Nephron (organoid): ENCODE data around the gene RFC4.
"Not testable (repeated sequence)": the region's sequence is repeated elsewhere in the genome, so short reads cannot be mapped to it uniquely, and the experiment has no call there.

Experiments used
- H3K27ac Mint-ChIP-seq, 3 experiments: 2 replicates each; pipeline ENCODE4 v1.8.0; 2020; ENCODE audit warnings: mixed read lengths in 3 of 3, mild to moderate bottlenecking in 2 of 3, moderate library complexity in 1 of 3
- H3K27me3 Mint-ChIP-seq: 2 replicates; pipeline ENCODE4 v1.8.0; 2021; ENCODE audit warnings: low read depth, mild to moderate bottlenecking, moderate library complexity, mixed read lengths
- H3K36me3 Mint-ChIP-seq: 2 replicates; pipeline ENCODE4 v1.8.0; 2020; ENCODE audit warnings: low read depth, mixed read lengths
- H3K4me1 Mint-ChIP-seq: 2 replicates; pipeline ENCODE4 v1.8.0; 2020; ENCODE audit warnings: mixed read lengths
- H3K4me3 Mint-ChIP-seq, 3 experiments: 2 replicates each; pipeline ENCODE4 v1.8.0; 2020; ENCODE audit warnings: mild to moderate bottlenecking in 3 of 3, mixed read lengths in 3 of 3, moderate library complexity in 2 of 3
- H3K9me3 Mint-ChIP-seq: 2 replicates; pipeline ENCODE4 v1.8.0; 2020; ENCODE audit warnings: mixed read lengths
- TF ChIP-seq, protein P1 (sequence below), 3 experiments: fragments of 200-600 bp; sonication (generic); IDR thresholded peaks; one replicate each; pipeline ENCODE4 v1.5.0; 2021; ENCODE audit warnings: antibody characterized with exemption in 3 of 3; ENCODE audit not compliant: unreplicated experiment in 3 of 3

The RFC4 gene, protein sequence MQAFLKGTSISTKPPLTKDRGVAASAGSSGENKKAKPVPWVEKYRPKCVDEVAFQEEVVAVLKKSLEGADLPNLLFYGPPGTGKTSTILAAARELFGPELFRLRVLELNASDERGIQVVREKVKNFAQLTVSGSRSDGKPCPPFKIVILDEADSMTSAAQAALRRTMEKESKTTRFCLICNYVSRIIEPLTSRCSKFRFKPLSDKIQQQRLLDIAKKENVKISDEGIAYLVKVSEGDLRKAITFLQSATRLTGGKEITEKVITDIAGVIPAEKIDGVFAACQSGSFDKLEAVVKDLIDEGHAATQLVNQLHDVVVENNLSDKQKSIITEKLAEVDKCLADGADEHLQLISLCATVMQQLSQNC

DNA sequence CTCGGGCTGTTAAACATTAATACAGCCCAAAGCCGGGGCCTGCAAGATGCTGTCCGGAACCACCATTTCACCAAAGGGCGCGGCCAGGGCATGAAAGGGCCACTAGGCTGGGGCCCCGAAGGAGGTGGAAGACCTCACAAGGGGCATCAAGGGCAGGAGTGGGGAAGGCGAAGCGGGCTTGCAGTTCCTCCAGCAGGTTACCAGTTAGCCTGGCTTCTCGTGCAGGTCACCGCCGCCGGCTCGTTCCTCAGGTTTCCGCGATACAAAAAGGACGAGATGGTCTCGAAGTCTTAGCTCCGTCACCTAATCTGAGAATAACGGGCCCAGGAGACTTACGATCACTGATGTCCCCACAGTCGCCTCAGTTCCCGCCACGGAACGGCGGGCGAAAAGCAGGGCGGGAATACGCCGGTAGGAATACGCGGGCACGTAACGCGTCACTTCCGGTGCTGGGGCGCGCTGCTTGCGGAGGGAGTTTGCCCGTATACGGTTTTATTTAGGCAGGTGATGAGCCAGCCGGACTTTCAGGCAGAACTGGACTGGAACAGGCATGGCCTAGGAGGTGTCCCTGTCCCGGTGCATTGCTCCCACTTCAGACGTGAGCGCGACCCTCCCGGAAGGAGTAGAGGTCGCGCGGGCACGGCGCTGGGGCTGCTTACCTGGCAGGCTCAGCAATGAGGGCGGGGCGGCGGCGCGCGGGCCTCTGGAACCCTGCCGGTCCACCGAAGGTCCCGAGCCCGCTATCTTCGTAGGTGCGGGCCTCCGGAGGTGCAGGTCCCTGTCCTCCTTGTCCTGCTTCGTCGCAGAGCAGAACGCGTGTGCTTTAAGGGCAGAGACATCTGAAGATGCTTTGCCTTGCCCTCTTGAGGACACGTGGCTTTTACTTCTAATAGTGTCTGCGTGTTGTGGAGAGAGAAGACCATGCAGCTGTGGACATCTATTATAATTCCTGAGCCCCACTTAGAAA, at the start of gene RFC4:
TSS of gene RFC4 (minus strand) at position 394 of the 967 bp plus-strand sequence. CDS start 1,769 bp downstream, outside the sequence.
- H3K27ac Mint-ChIP-seq, result peak within 1 kb of the TSS; percentile 77 to 91 (median 87)
- peak within 1 kb of the TSS; percentile 93 to 97 (median 96) for H3K4me3 Mint-ChIP-seq
- peaks cover 11% of the 10 kb centered on the region for H3K36me3 Mint-ChIP-seq
- H3K27me3 Mint-ChIP-seq, result no peaks in the 10 kb centered on the region
- peaks cover 6% of the 10 kb centered on the region for H3K4me1 Mint-ChIP-seq
- H3K9me3 Mint-ChIP-seq, result no peaks in the 10 kb centered on the region
- TF ChIP-seq, protein P1, sequence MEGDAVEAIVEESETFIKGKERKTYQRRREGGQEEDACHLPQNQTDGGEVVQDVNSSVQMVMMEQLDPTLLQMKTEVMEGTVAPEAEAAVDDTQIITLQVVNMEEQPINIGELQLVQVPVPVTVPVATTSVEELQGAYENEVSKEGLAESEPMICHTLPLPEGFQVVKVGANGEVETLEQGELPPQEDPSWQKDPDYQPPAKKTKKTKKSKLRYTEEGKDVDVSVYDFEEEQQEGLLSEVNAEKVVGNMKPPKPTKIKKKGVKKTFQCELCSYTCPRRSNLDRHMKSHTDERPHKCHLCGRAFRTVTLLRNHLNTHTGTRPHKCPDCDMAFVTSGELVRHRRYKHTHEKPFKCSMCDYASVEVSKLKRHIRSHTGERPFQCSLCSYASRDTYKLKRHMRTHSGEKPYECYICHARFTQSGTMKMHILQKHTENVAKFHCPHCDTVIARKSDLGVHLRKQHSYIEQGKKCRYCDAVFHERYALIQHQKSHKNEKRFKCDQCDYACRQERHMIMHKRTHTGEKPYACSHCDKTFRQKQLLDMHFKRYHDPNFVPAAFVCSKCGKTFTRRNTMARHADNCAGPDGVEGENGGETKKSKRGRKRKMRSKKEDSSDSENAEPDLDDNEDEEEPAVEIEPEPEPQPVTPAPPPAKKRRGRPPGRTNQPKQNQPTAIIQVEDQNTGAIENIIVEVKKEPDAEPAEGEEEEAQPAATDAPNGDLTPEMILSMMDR (IDR thresholded peaks at IDR 0.05; ENCODE audit: unreplicated experiment in 3 of 3), result no peak

DNA sequence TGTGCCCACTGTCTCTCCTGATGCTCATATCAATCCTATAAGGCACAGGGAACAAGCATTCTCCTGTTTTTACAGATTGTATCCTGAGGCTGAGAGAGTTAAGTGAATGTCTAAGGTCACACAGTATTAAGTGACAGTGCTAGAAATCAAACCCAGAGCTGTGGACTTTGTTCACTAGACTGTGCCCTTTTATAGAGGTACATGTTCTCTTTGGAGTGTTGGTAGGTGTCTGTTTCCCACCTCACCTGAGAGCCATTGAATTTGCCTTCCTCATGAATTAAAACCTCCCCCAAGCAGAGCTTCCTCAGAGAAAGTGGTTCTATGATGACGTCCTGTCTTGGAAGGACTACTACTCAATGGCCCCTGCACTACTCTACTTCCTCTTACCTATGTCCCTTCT, 48.7 kb upstream of the RFC4 start:
- H3K27me3 Mint-ChIP-seq, result peaks cover 8% of the 10 kb centered on the region
- H3K4me3 Mint-ChIP-seq, result no peak overlapping the region
- no peak overlapping the region for H3K27ac Mint-ChIP-seq
- peaks cover 5% of the 10 kb centered on the region for H3K9me3 Mint-ChIP-seq
- no peaks in the 10 kb centered on the region for H3K4me1 Mint-ChIP-seq
- TF ChIP-seq, protein P1 (IDR thresholded peaks at IDR 0.05; ENCODE audit: unreplicated experiment in 3 of 3), result no peak
- H3K36me3 Mint-ChIP-seq, result no peaks in the 10 kb centered on the region

DNA sequence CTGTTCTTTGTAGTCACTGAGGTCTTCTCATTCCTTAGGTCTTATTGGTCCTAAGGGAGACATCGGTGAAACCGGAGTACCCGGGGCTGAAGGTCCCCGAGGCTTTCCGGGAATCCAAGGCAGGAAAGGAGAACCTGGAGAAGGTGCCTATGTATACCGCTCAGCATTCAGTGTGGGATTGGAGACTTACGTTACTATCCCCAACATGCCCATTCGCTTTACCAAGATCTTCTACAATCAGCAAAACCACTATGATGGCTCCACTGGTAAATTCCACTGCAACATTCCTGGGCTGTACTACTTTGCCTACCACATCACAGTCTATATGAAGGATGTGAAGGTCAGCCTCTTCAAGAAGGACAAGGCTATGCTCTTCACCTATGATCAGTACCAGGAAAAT, 47.9 kb upstream of the RFC4 start:
- H3K4me1 Mint-ChIP-seq, result no peaks in the 10 kb centered on the region
- H3K4me3 Mint-ChIP-seq, result no peak overlapping the region
- H3K36me3 Mint-ChIP-seq, result no peaks in the 10 kb centered on the region
- no peak overlapping the region for H3K27ac Mint-ChIP-seq
- peaks cover 2% of the 10 kb centered on the region for H3K9me3 Mint-ChIP-seq
- TF ChIP-seq, protein P1 (IDR thresholded peaks at IDR 0.05; ENCODE audit: unreplicated experiment in 3 of 3), result no peak
- H3K27me3 Mint-ChIP-seq, result peaks cover 7% of the 10 kb centered on the region

DNA sequence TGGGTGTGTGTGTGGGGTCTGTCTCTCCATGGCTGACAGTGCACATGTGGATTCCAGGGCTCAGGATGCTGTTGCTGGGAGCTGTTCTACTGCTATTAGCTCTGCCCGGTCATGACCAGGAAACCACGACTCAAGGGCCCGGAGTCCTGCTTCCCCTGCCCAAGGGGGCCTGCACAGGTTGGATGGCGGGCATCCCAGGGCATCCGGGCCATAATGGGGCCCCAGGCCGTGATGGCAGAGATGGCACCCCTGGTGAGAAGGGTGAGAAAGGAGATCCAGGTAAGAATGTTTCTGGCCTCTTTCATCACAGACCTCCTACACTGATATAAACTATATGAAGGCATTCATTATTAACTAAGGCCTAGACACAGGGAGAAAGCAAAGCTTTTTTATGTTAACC, 46.7 kb upstream of the RFC4 start:
- H3K4me1 Mint-ChIP-seq, result no peaks in the 10 kb centered on the region
- no peak overlapping the region for H3K27ac Mint-ChIP-seq
- no peak overlapping the region for H3K4me3 Mint-ChIP-seq
- peaks cover 13% of the 10 kb centered on the region for H3K27me3 Mint-ChIP-seq
- no peaks in the 10 kb centered on the region for H3K36me3 Mint-ChIP-seq
- no peaks in the 10 kb centered on the region for H3K9me3 Mint-ChIP-seq
- TF ChIP-seq, protein P1 (IDR thresholded peaks at IDR 0.05; ENCODE audit: unreplicated experiment in 3 of 3), result no peak

DNA sequence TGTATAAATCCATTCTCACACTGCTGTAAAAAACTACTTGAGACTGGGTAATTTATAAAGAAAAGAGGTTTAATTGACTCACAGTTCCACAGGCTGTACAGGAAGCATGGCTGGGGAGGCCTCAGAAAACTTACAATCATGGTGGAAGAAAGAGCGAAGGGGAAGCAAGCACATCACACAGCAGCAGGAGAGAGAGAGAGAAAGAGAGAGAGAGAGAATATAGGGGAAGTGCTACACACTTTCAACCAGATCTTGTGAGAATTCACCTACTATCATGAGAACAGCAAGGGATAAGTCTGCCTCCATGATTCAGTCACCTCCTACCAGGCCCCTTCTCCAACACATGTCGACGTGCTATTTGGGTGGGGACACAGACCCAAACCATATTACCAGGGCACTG, 45.6 kb upstream of the RFC4 start:
- not testable (repeated sequence) for H3K36me3 Mint-ChIP-seq, H3K4me3 Mint-ChIP-seq, H3K27ac Mint-ChIP-seq, H3K4me1 Mint-ChIP-seq, H3K9me3 Mint-ChIP-seq
- peaks cover 12% of the 10 kb centered on the region for H3K27me3 Mint-ChIP-seq

DNA sequence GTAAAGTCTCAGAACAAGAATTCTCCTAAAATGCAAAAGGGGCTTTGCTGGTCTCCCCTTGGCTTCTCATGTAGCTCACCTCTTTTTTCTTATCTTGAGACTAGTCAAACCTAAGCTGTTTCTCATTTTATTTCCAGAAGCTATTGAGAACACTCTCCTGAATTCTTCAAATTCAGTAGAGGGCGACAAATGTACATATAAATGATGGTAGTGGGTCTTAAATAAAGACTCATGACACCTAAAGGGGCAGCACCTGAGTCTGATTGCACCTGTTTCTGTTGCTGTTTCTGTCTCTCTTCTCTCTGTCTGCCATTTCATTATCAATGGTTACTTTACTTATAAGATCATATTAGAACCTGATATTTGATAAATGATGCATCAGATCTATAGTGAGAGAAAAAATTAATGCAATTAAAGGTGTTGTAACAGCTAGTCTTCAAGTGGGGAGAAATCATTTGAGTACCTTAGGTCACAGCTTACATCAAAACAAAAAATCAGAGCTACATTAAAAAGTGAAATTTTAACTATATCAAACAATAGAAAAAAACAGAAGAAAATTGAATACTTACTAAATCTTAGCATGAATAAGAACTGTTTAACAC, 43.2 kb upstream of the RFC4 start:
- Mint-ChIP-seq H3K4me3 (no peak overlapping the region), H3K27me3 (peaks cover 27% of the 10 kb centered on the region), H3K36me3 (no peaks in the 10 kb centered on the region), H3K27ac (no peak overlapping the region), H3K4me1 (no peaks in the 10 kb centered on the region), H3K9me3 (no peaks in the 10 kb centered on the region)
- TF ChIP-seq, protein P1 (IDR thresholded peaks at IDR 0.05; ENCODE audit: unreplicated experiment in 3 of 3), result peak; percentile 44 to 76 (median 64)
